Right kidney (tissue), 1 donor: ENCODE data around the gene GATM.
"Not testable (repeated sequence)": the region's sequence is repeated elsewhere in the genome, so short reads cannot be mapped to it uniquely, and the experiment has no call there.

ENCODE experiments used
- DNase-seq: peaks from one replicate; pipeline ENCODE4 v3.0.0-alpha.2; 2016

The GATM gene

GRCh38 chr15:45355860-45356259 lies 22.5 kb downstream of the GATM start:
- DNase-seq, result no peak

GRCh38 chr15:45354711-45355110 lies 23.6 kb downstream of the GATM start:
- DNase-seq, result no peak

- no peak for DNase-seq
Observed at GRCh38 chr15:45351227-45351626, 27.1 kb downstream of the GATM start.

- no peak for DNase-seq
Observed at GRCh38 chr15:45349623-45350022, 28.7 kb downstream of the GATM start.

- no peak for DNase-seq
Observed at GRCh38 chr15:45347989-45348388, 30.4 kb downstream of the GATM start.

- no peak for DNase-seq
Observed at GRCh38 chr15:45347033-45347432, 31.3 kb downstream of the GATM start.

GRCh38 chr15:45346381-45346780 lies 32.0 kb downstream of the GATM start:
- DNase-seq, result no peak

- no peak for DNase-seq
Observed at GRCh38 chr15:45343258-45343860, 35.0 kb downstream of the GATM start.

GRCh38 chr15:45341790-45342189 lies 36.6 kb downstream of the GATM start:
- DNase-seq, result no peak

GRCh38 chr15:45340429-45340828 lies 37.9 kb downstream of the GATM start:
- no peak for DNase-seq

GRCh38 chr15:45338417-45338816 lies 39.9 kb downstream of the GATM start:
- no peak for DNase-seq

GRCh38 chr15:45337224-45337623 lies 41.1 kb downstream of the GATM start:
- DNase-seq, result no peak

GRCh38 chr15:45333550-45333949 lies 44.8 kb downstream of the GATM start:
- DNase-seq, result no peak

GRCh38 chr15:45332694-45333093 lies 45.6 kb downstream of the GATM start:
- DNase-seq, result no peak

GRCh38 chr15:45331972-45332371 lies 46.4 kb downstream of the GATM start:
- DNase-seq, result no peak

GRCh38 chr15:45328663-45329062 lies 49.7 kb downstream of the GATM start:
- DNase-seq, result no peak

- DNase-seq, result no peak
Observed at GRCh38 chr15:45326741-45327140, 51.6 kb downstream of the GATM start.

- DNase-seq, result no peak
Observed at GRCh38 chr15:45326280-45326679, 52.1 kb downstream of the GATM start.

GRCh38 chr15:45320581-45321205 lies 57.7 kb downstream of the GATM start:
- no peak for DNase-seq

- DNase-seq, result no peak
Observed at GRCh38 chr15:45319472-45320214, 58.7 kb downstream of the GATM start.

GRCh38 chr15:45314960-45315359 lies 63.4 kb downstream of the GATM start:
- DNase-seq, result no peak

- DNase-seq, result not testable (repeated sequence)
Observed at GRCh38 chr15:45314117-45314516, 64.2 kb downstream of the GATM start.
